B cell (primary cell): Measurements from ENCODE around the gene TMEM273. TPM values are rescaled to one million over a fixed set of nuclear protein-coding genes. Genes with fewer than 3 reads are reported as not detected.

Experiments used
- ATAC-seq: fragments of 200-7000 bp; cut with Tn5 transposase; one replicate; pipeline ENCODE4 v1.10.0; 2021; ENCODE audit warnings: low read depth, mild to moderate bottlenecking, moderate number of reproducible peaks, moderate library complexity
- CTCF ChIA-PET: fragments of 350-600 bp; sonication (Branson Sonifier 250); formaldehyde crosslinking; loops from one replicate; lab custom pipeline; 2021; ENCODE audit warnings: antibody characterized with exemption, inconsistent platforms; lab: Charles Lee
- POLR2A ChIA-PET: fragments of 350-600 bp; sonication (Branson Sonifier 250); formaldehyde crosslinking; loops from one replicate; lab custom pipeline; 2021; ENCODE audit warnings: antibody characterized with exemption; lab: Charles Lee
- DNase-seq: peaks from one replicate; pipeline ENCODE4 v3.0.0; 2013
- H2AFZ ChIP-seq: 2 replicates; pipeline ENCODE4 v1.6.1; 2012; ENCODE audit warnings: mild to moderate bottlenecking, low read depth, low read length; ENCODE audit not compliant: insufficient read depth, poor library complexity, severe bottlenecking
- H3K27ac ChIP-seq, 2 donors: 1 replicate in 1 of 2; 2 replicates in 1 of 2; pipeline ENCODE4 v1.5.1; 2012 to 2013; ENCODE audit warnings: low read length in 2 of 2, mild to moderate bottlenecking in 2 of 2, moderate library complexity in 1 of 2
- H3K27me3 ChIP-seq, 4 experiments: fragments of 200-600 bp in 1 of 4; sonication (generic) in 1 of 4; replicated peaks in 1 of 4; 1 replicate in 2 of 4; 2 replicates in 2 of 4; pipeline versions ENCODE4 v1.6.1 to v1.7.0; 2013 to 2016; ENCODE audit warnings: low read length in 3 of 4, mild to moderate bottlenecking in 2 of 4, mixed read lengths in 1 of 4, moderate library complexity in 1 of 4; ENCODE audit not compliant: insufficient read depth in 4 of 4, control insufficient read depth in 3 of 4; ENCODE audit errors: control extremely low read depth in 1 of 4
- H3K36me3 ChIP-seq, 2 experiments: replicated peaks in 1 of 2; 1 replicate in 1 of 2; 2 replicates in 1 of 2; pipeline versions ENCODE4 v1.6.1 to v1.7.1; 2013; ENCODE audit warnings: low read length in 1 of 2; ENCODE audit not compliant: insufficient read depth in 2 of 2, control insufficient read depth in 1 of 2; ENCODE audit errors: control extremely low read depth in 1 of 2, extremely low read depth in 1 of 2
- H3K4me1 ChIP-seq, 2 donors: fragments of 200-600 bp in 1 of 2; sonication (generic) in 1 of 2; 1 replicate in 1 of 2; 2 replicates in 1 of 2; pipeline versions ENCODE4 v1.5.1 to v1.6.1; 2013 to 2017; ENCODE audit warnings: low read length in 2 of 2; ENCODE audit not compliant: control insufficient read depth in 2 of 2, insufficient read depth in 2 of 2
- H3K4me2 ChIP-seq: replicated peaks from 2 replicates; pipeline ENCODE3; 2012; ENCODE audit warnings: mild to moderate bottlenecking, low read depth, low read length; ENCODE audit not compliant: poor library complexity, severe bottlenecking
- H3K4me3 ChIP-seq, 5 experiments: fragments of 200-600 bp in 1 of 5; sonication (generic) in 1 of 5; 1 replicate in 3 of 5; 2 replicates in 2 of 5; pipeline versions ENCODE4 v1.5.1 to v1.7.0; 2011 to 2016; ENCODE audit warnings: low read length in 4 of 5, mild to moderate bottlenecking in 4 of 5, low read depth in 2 of 5, control low read depth in 1 of 5, moderate library complexity in 1 of 5; ENCODE audit not compliant: insufficient read depth in 1 of 5; ENCODE audit errors: control extremely low read depth in 1 of 5, extremely low read depth in 1 of 5
- H3K79me2 ChIP-seq: fragments of 200-600 bp; sonication (generic); one replicate; pipeline ENCODE4 v1.6.0; 2016; ENCODE audit warnings: low read length; ENCODE audit not compliant: control insufficient read depth, insufficient read depth
- H3K9ac ChIP-seq: fragments of 200-600 bp; sonication (generic); 2 replicates; pipeline ENCODE4 v1.6.1; 2017; ENCODE audit warnings: mild to moderate bottlenecking, low read length, moderate library complexity
- H3K9me3 ChIP-seq, 3 donors: one replicate each; pipeline versions ENCODE4 v1.6.1 to v1.7.1; 2013; ENCODE audit warnings: low read length in 2 of 3; ENCODE audit not compliant: control insufficient read depth in 2 of 3, insufficient read depth in 1 of 3; ENCODE audit errors: control extremely low read depth in 1 of 3
- H4K20me1 ChIP-seq: 2 replicates; pipeline ENCODE4 v1.6.0; 2012; ENCODE audit warnings: mild to moderate bottlenecking, low read length; ENCODE audit not compliant: insufficient read depth, control insufficient read depth, poor library complexity, severe bottlenecking
- H3K27ac Mint-ChIP-seq: one replicate; pipeline ENCODE4 v1.8.0; 2021; ENCODE audit warnings: mixed read lengths
- H3K27me3 Mint-ChIP-seq: one replicate; pipeline ENCODE4 v1.8.0; 2021; ENCODE audit warnings: mixed read lengths
- H3K4me1 Mint-ChIP-seq: one replicate; pipeline ENCODE4 v1.8.0; 2021; ENCODE audit warnings: mixed read lengths
- H3K4me3 Mint-ChIP-seq: one replicate; pipeline ENCODE4 v1.8.0; 2021; ENCODE audit warnings: mixed read lengths
- H3K9me3 Mint-ChIP-seq: one replicate; pipeline ENCODE4 v1.8.0; 2022; ENCODE audit warnings: mixed read lengths; ENCODE audit not compliant: insufficient read depth
- CTCF ChIP-seq: fragments of 200-600 bp; IDR thresholded peaks from one replicate; pipeline ENCODE4 v1.8.0; 2022; ENCODE audit warnings: antibody characterized with exemption, mild to moderate bottlenecking
- EZH2 ChIP-seq: IDR thresholded peaks from 2 replicates; pipeline ENCODE4 v1.6.1; 2012; ENCODE audit warnings: borderline replicate concordance, low read depth, mild to moderate bottlenecking, moderate library complexity, low read length; ENCODE audit not compliant: insufficient read depth, poor library complexity, severe bottlenecking
- WGBS: methylation state at CpG from one replicate; pipeline ENCODE4 v1.1.5; 2013; ENCODE audit warnings: missing lambda C conversion rate; ENCODE audit not compliant: insufficient coverage; 5-methylcytosine and 5-hydroxymethylcytosine counted together
- intact Hi-C: fragments of 100-400 bp; cut with micrococcal nuclease; formaldehyde crosslinking; loops from one replicate; pipeline ENCODE4 v1.10.0; 2022
- polyA plus RNA-seq: library from polyadenylated mRNA; depleted of rRNA; stranded (reverse); fragments of >200 nt; gene quantifications from 2 replicates; pipeline ENCODE4 v1.2.3, GENCODE V29; 2012
- total RNA-seq, 2 donors: library from RNA; stranded (reverse); fragments of 120-200 nt in 1 of 2; gene quantifications; 1 replicate in 1 of 2; 2 replicates in 1 of 2; pipeline versions ENCODE4 v1.2.3 to v1.2.4, GENCODE V29; 2013 to 2022

The TMEM273 gene
- total and polyA plus RNA-seq, 2 donors (not counting 1 experiment from before 2014, with no cell fraction given) = 36.0 to 36.4 TPM

- H3K9me3 ChIP-seq = peaks cover 0 to 6% (median 0%) of the 10 kb centered on the region in 3 donors
- H3K4me3 ChIP-seq = no peak overlapping the region
- ChIA-PET POLR2A (no interaction called here), CTCF (no interaction called here)
- peaks cover 0 to 6% (median 0%) of the 10 kb centered on the region in 4 experiments for H3K27me3 ChIP-seq
- 100% methylated on average over 1 of the region's 1 CpG for WGBS
- no peaks in the 10 kb centered on the region for H3K4me1 Mint-ChIP-seq
- H3K4me2 ChIP-seq = no peak overlapping the region
- intact Hi-C loops = no loop called here
- H3K27ac ChIP-seq = no peak overlapping the region
- H3K36me3 ChIP-seq = no peaks in the 10 kb centered on the region
- no peak for ATAC-seq
- H3K27me3 Mint-ChIP-seq = peaks cover 18% of the 10 kb centered on the region
- no peaks in the 10 kb centered on the region for H4K20me1 ChIP-seq
- TF ChIP-seq CTCF (no peak), EZH2 (no peak)
- no peak overlapping the region for H2AFZ ChIP-seq
- no peaks in the 10 kb centered on the region for H3K4me1 ChIP-seq
- H3K79me2 ChIP-seq = no peaks in the 10 kb centered on the region
- no peak for DNase-seq
- H3K9ac ChIP-seq = no peak overlapping the region
- no peak overlapping the region for H3K27ac Mint-ChIP-seq
- no peaks in the 10 kb centered on the region for H3K9me3 Mint-ChIP-seq
- no peak overlapping the region for H3K4me3 Mint-ChIP-seq
These were observed 31.8 kb upstream of the TMEM273 start for GRCh38 chr10:49220031-49220430.

- Mint-ChIP-seq H3K9me3 (no peaks in the 10 kb centered on the region), H3K27ac (no peak overlapping the region), H3K4me3 (no peak overlapping the region), H3K4me1 (no peaks in the 10 kb centered on the region), H3K27me3 (peaks cover 26% of the 10 kb centered on the region)
- TF ChIP-seq EZH2 = no peak
- TF ChIP-seq CTCF = no peak
- DNase-seq (no peak), ATAC-seq (no peak)
- ChIA-PET POLR2A (no interaction called here), CTCF (no interaction called here)
- no peaks in the 10 kb centered on the region for H3K79me2 ChIP-seq
- no peak overlapping the region for H3K4me2 ChIP-seq
- H3K36me3 ChIP-seq = no peaks in the 10 kb centered on the region
- H3K9me3 ChIP-seq = peaks cover 0 to 6% (median 0%) of the 10 kb centered on the region in 3 donors
- no peaks in the 10 kb centered on the region for H4K20me1 ChIP-seq
- WGBS = 83% methylated on average over 2 of the region's 2 CpGs
- no peak overlapping the region for H3K9ac ChIP-seq
- no peak overlapping the region for H3K27ac ChIP-seq
- H2AFZ ChIP-seq = no peak overlapping the region
- no peak overlapping the region for H3K4me3 ChIP-seq
- no peaks in the 10 kb centered on the region for H3K4me1 ChIP-seq
- H3K27me3 ChIP-seq = peaks cover 0 to 6% (median 0%) of the 10 kb centered on the region in 4 experiments
- intact Hi-C loops = no loop called here
These were observed 31.1 kb upstream of the TMEM273 start for GRCh38 chr10:49219248-49219647.
